IPS DF 6.9 (cell line): Measurements from ENCODE around the gene VPS11.
A peak's percentile ranks its signal among the peaks of the same experiment; 100 is the strongest.
"Not testable (repeated sequence)": the region's sequence is repeated elsewhere in the genome, so short reads cannot be mapped to it uniquely, and the experiment has no call there.

ENCODE experiments used
- DNase-seq: peaks from one replicate; pipeline ENCODE4 v3.0.0-alpha.2; 2013; ENCODE audit warnings: low read depth, low spot score
- H3K27ac ChIP-seq: one replicate; pipeline ENCODE4 v1.5.1; 2013; ENCODE audit warnings: low read length, control low read depth
- H3K27me3 ChIP-seq: 2 replicates; pipeline ENCODE4 v1.6.1; 2013; ENCODE audit warnings: mild to moderate bottlenecking, low read length; ENCODE audit not compliant: control insufficient read depth, insufficient read depth
- H3K36me3 ChIP-seq: 2 replicates; pipeline ENCODE4 v1.6.1; 2013; ENCODE audit warnings: low read length; ENCODE audit not compliant: control insufficient read depth, insufficient read depth
- H3K4me1 ChIP-seq: 2 replicates; pipeline ENCODE4 v1.6.1; 2013; ENCODE audit warnings: low read length; ENCODE audit not compliant: control insufficient read depth, insufficient read depth
- H3K4me3 ChIP-seq: 2 replicates; pipeline ENCODE4 v1.5.1; 2013; ENCODE audit warnings: mild to moderate bottlenecking, low read length
- H3K9me3 ChIP-seq: 2 replicates; pipeline ENCODE4 v1.6.1; 2013; ENCODE audit warnings: low read length, inconsistent platforms; ENCODE audit not compliant: control insufficient read depth, insufficient read depth
- WGBS: extraction: QIAGEN DNeasy Blood & Tissue Kit; methylation state at CpG from one replicate; pipeline ENCODE4 v1.1.7; 2013; ENCODE audit warnings: mixed read lengths, missing lambda C conversion rate; ENCODE audit not compliant: insufficient read length, insufficient coverage; 5-methylcytosine and 5-hydroxymethylcytosine counted together

The VPS11 gene

DNA sequence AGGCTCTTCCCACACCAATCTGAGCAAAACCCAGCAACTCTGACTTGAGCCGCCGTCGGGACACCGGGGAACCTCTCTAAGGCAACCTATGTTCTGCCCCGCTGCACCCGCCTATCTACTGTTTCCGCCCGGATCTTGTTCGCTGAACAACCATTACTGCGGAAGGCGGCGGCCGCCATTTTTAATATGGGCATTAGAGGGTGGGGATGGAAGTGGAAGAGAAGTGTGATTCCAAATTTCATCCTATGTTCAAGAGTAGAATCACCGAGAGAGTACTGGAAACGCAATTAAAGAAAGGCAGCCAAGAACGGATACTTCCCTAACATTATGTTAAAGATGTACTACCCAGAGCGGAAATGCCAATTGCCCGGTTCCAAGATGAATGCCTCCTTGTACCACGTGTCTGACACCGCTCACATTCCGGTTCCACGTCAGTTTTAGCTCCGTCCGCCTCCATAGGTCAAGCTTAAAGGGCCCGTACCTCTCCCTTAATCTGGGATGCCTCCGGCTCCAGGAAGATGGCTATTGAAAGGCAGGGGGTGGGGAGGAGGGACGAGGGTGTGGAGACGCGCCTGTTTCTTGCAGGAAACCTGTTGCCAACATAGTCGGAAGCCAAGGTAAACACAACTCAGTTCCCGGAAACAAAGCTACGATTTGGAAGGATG is 34.3 kb downstream of the VPS11 start, which contains the start of gene DPAGT1:
TSS of gene DPAGT1 (minus strand) at position 95 of the 665 bp plus-strand sequence. CDS start 198 bp downstream, outside the sequence.
- no peaks in the 10 kb centered on the region for H3K9me3 ChIP-seq
- peak within 1 kb of the TSS; percentile 53 for H3K4me3 ChIP-seq
- peaks cover 7% of the 10 kb centered on the region; the same call in 1 of the 2 replicates for H3K36me3 ChIP-seq
- H3K27me3 ChIP-seq: no peaks in the 10 kb centered on the region
- no CpG with 5 or more reads among the region's 32 CpGs for WGBS
- no peak within 1 kb of the TSS for H3K27ac ChIP-seq
- peak; percentile 97 for DNase-seq
- H3K4me1 ChIP-seq: peaks cover 6% of the 10 kb centered on the region; the same call in 1 of the 2 replicates

DNA sequence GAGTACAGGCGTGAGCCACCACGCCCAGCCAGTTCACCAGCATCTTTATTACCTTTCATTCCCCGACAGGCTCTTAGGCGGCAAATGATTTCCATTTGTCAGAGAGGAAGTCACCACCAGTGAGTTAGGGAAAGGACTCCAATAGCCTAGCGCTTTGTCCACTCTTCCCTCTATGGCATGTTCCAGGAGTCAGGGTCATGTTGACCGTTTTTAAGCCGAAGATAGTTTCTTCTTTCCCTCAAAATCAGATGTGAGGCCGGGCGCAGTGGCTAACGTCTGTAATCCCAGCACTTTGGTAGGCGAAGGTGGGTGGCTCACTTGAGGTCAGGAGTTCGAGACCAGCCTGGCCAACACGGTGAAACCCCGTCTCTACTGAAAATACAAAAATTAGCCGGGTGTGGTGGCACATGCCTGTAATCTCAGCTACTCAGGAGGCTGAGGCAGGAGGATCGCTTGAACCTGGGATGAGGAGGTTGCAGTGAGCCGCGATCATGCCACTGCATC is 35.6 kb downstream of the VPS11 start:
- DNase-seq, H3K27me3 ChIP-seq, H3K36me3 ChIP-seq, H3K27ac ChIP-seq, H3K9me3 ChIP-seq, H3K4me3 ChIP-seq, H3K4me1 ChIP-seq: not testable (repeated sequence)
- no CpG with 5 or more reads among the region's 18 CpGs for WGBS

DNA sequence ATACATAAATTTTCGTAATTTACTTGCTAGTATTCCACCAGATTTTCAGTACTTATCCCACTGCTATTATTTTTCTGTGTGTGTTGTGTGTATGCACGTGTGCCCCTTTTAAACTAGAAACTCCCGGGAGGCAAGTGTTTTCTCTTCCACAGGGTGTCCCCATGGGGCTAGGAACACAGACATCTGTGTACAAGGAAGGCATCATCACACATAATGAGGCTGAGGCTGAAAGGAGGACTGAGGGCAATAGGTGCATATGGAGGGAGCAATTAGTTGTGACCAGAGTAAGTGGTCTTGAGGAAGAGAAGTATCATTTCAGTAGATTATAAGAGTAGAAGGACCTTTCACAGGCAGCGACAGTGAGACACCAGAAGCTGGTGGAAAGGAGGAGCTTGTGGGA is 36.2 kb downstream of the VPS11 start:
- Histone ChIP-seq H3K4me3 (no peak overlapping the region), H3K27ac (no peak overlapping the region), H3K4me1 (peaks cover 8% of the 10 kb centered on the region; the same call in 1 of the 2 replicates), H3K9me3 (no peaks in the 10 kb centered on the region), H3K36me3 (no peaks in the 10 kb centered on the region), H3K27me3 (peaks cover 4% of the 10 kb centered on the region; the same call in 1 of the 2 replicates)
- no peak for DNase-seq
- 100% methylated on average over 1 of the region's 4 CpGs for WGBS

DNA sequence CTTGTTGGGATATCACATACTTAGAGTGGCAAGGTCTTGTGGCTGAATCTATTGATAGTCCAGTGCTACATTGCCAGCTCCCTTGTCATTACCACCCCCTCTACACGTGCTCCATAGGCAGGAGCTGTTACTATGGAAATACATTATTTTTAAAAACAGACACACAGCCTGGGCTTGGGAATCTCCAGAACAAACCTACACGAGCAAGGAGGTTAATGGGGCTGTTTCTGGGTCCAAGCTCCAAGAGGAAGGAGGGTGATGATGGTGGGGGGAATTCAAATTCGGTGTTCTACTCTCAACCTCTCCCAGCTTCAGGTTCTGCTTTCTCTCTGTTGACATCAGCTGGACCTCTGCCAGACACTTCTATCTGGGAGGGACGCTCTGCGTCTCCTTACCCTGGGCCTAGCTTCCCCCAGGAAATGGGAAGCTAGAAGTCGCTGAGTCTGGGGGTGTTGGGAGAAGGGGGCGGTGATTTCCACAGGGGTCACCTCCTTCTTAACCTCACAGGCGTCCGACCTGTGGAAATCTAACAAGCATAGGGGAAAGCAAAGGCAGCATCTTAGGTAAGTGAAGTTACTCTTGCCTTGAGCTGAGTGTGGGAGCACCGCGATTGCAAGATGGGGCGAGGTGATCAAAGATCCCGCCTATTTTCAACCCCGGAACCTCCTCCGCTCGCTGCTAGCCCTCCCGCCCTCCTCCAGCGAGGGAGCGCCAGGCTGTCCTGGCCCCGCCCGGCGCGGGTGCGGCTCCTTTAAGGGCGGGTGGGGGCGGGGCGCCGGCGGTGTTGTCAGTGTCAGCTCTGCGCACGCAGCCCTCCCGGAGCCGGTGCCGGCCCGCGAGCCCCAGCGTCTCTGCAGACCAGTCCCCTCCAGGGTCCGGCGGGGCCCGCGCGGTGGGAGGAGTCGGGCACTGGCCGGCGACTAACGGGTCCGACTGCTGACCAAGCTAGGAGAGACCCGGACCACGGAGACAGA is 39.2 kb downstream of the VPS11 start, which contains the start of gene C2CD2L:
TSS of gene C2CD2L (plus strand) at position 781 of the 974 bp plus-strand sequence. CDS start 398 bp downstream, outside the sequence.
- no peak for DNase-seq
- H3K9me3 ChIP-seq: no peaks in the 10 kb centered on the region
- no CpG with 5 or more reads among the region's 49 CpGs for WGBS
- peak within 1 kb of the TSS; percentile 45 for H3K4me3 ChIP-seq
- H3K27ac ChIP-seq: no peak within 1 kb of the TSS
- H3K36me3 ChIP-seq: no peaks in the 10 kb centered on the region; the same call in 1 of the 2 replicates
- H3K4me1 ChIP-seq: 0 out of 2 replicates have a peak, but pooled peaks cover 6% of the 10 kb centered on the region
- H3K27me3 ChIP-seq: peaks cover 4% of the 10 kb centered on the region; the same call in 1 of the 2 replicates

DNA sequence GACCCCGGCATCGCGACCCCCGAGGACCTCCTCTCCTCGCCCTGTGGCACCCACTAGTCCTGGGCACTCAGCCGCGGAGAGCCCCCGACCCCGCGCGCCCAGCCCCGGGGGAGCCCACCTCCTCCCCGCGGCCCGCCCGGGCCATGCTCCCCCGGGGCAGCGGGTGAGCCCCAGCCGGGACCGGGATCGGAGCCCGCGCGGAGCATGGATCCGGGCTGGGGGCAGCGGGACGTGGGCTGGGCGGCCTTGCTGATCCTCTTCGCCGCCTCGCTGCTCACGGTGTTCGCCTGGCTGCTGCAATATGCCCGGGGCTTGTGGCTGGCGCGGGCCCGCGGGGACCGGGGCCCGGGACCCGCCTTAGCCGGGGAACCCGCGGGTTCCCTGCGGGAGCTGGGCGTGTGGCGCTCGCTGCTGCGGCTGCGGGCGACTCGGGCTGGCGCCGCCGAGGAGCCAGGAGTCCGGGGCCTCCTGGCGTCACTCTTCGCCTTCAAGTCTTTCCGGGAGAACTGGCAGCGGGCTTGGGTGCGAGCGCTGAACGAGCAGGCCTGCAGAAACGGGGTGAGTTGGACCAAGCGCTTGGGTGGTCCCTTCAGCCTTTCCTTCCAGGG is 40.0 kb downstream of the VPS11 start:
- DNase-seq: no peak
- WGBS: no CpG with 5 or more reads among the region's 65 CpGs
- Histone ChIP-seq H3K9me3 (no peaks in the 10 kb centered on the region), H3K27me3 (peaks cover 4% of the 10 kb centered on the region; the same call in 1 of the 2 replicates), H3K36me3 (no peaks in the 10 kb centered on the region; the same call in 1 of the 2 replicates), H3K27ac (no peak overlapping the region), H3K4me1 (0 out of 2 replicates have a peak, but pooled peaks cover 6% of the 10 kb centered on the region), H3K4me3 (peak overlapping the region; percentile 45)

DNA sequence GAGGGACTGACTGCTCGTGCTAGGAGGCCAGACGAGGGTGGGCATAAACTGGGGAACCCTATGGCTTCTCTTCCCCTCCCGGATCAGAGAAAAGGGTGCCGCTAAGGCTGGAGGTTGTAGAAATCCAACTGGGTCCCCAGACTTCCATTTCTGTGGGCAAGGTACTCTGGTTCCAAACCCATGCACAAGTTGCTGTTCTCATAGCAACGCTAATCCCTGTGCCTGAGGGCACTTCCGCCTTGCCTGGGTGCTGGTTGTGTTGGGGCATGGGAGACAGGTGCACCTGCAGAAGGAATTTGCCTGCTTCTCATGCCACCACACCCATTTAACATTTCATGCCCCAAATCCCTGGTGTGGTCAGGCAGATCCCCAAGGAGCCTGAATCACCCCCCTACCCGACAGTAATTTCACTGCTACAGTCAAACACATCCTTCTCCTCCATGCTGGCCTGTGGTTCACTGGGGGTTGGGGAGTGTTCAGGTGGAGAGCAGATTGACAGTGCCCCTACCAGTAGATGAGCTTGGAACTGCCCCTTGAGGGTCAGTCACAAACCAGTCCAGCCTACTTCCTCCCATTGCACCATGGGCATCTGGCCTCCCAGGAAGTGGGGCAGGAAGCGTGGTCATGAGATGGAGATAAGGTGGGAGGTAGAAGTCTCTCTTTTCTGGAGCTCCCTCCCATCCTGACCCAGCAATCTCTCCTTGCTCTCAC is 40.7 kb downstream of the VPS11 start:
- Histone ChIP-seq H3K27ac (no peak overlapping the region), H3K27me3 (peaks cover 4% of the 10 kb centered on the region; the same call in 1 of the 2 replicates), H3K36me3 (no peaks in the 10 kb centered on the region; the same call in 1 of the 2 replicates), H3K9me3 (no peaks in the 10 kb centered on the region), H3K4me1 (0 out of 2 replicates have a peak, but pooled peaks cover 6% of the 10 kb centered on the region), H3K4me3 (peak overlapping the region; percentile 45; the same call in 1 of the 2 replicates)
- no CpG with 5 or more reads among the region's 8 CpGs for WGBS
- DNase-seq: no peak

DNA sequence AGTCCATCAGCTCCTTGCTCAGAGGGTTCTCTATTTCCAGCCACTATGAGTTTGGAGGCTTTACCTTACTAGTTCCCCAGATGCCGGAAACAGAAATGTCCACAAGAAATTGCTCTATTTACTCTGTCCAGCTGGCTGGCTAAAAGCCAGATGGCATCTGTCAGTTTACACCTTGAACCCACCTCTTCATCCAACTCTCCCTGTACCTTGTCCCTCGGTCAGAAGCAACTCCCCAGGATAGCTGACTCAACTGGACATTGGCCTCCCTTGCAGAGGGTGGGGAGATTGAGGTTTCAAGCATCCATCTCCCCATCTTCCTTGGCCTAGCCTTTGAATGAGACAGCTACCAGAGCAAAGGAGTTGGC is 41.2 kb downstream of the VPS11 start:
- DNase-seq: no peak
- Histone ChIP-seq H3K27me3 (peaks cover 4% of the 10 kb centered on the region; the same call in 1 of the 2 replicates), H3K4me1 (0 out of 2 replicates have a peak, but pooled peaks cover 6% of the 10 kb centered on the region), H3K9me3 (no peaks in the 10 kb centered on the region), H3K4me3 (no peak overlapping the region), H3K36me3 (no peaks in the 10 kb centered on the region; the same call in 1 of the 2 replicates), H3K27ac (no peak overlapping the region)
- no CpG with 5 or more reads among the region's 2 CpGs for WGBS

DNA sequence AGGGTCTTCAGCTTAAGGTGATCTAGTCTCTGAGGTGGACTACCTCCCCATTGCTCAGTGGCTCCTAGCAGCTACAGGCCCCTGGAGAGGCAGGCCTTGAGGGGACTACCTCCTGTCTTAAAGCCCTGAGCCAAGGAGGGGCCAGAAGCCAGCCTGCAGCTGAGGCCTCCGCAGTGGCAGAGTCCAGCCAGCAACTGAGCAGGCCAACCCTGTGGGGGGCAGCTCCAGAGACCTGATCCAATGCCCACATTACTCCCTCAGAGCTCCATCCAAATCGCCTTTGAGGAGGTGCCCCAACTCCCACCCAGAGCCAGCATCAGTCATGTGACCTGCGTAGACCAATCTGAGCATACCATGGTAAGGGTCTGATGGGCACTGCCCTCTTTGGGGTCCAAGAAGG is 42.2 kb downstream of the VPS11 start:
- Histone ChIP-seq H3K36me3 (no peaks in the 10 kb centered on the region; the same call in 1 of the 2 replicates), H3K4me1 (0 out of 2 replicates have a peak, but pooled peaks cover 6% of the 10 kb centered on the region), H3K4me3 (no peak overlapping the region), H3K27me3 (peaks cover 4% of the 10 kb centered on the region; the same call in 1 of the 2 replicates), H3K27ac (no peak overlapping the region), H3K9me3 (no peaks in the 10 kb centered on the region)
- no peak for DNase-seq
- WGBS: no CpG with 5 or more reads among the region's 3 CpGs

DNA sequence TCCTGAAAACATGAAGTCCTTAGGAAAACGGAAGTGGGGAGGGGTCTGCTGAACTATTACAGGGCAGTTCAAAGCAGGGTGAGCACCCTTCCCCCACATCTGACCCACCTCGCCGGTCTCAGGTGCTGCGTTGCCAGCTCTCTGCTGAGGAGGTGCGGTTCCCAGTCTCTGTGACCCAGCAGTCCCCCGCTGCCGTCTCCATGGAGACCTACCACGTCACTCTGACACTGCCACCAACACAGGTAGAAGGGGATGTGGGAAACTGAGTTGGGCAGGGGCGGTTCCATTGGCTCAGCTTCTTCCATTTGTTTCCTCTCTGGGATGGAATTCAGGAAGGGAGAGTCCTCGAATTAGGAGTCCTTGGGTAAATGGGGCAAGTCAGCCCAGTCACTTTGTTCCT is 42.8 kb downstream of the VPS11 start:
- Histone ChIP-seq H3K4me1 (0 out of 2 replicates have a peak, but pooled peaks cover 6% of the 10 kb centered on the region), H3K4me3 (no peak overlapping the region), H3K36me3 (no peaks in the 10 kb centered on the region; the same call in 1 of the 2 replicates), H3K27me3 (peaks cover 4% of the 10 kb centered on the region; the same call in 1 of the 2 replicates), H3K27ac (no peak overlapping the region), H3K9me3 (no peaks in the 10 kb centered on the region)
- DNase-seq: no peak
- WGBS: no CpG with 5 or more reads among the region's 10 CpGs
